SIG-M5 treated with dmso at 0.1 percent for 504 hours (cell line): ENCODE results near the gene CTAG1B.
"Not testable (repeated sequence)": the region's sequence is repeated elsewhere in the genome, so short reads cannot be mapped to it uniquely, and the experiment has no call there.

Experiments used
- DNase-seq: peaks from one replicate; lab custom pipeline; 2025; ENCODE audit not compliant: unreplicated experiment; lab: John Stamatoyannopoulos, UW

CTAG1B gene

GRCh38 chrX:154628960-154629359, 9.9 kb upstream of the CTAG1B start:
- not testable (repeated sequence) for DNase-seq

- not testable (repeated sequence) for DNase-seq
Measured at GRCh38 chrX:154620767-154621414, 1.8 kb upstream of the CTAG1B start.

DNA sequence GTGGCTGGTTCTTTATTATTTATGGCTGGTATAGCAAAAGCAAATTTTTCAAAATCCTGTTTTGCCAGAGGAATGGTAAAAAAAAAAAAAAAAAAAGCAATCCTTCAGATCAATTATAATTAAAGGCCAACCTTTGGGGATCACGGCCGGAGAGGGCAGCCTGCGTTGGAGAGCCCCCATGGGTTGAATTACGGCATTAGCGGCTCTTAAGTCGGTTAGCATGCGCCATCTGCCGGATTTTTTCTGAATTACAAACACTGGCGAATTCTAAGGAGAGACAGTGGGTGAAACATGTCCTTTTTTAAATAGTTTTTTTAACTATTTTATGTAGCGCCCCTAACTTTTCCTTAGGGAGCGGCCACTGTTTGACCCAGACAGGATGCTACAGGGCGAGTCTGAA, 5.5 kb downstream of the CTAG1B start:
- DNase-seq, result not testable (repeated sequence)

- DNase-seq, result not testable (repeated sequence)
Measured at GRCh38 chrX:154611146-154611545, 7.9 kb downstream of the CTAG1B start.

GRCh38 chrX:154608823-154609222, 10.3 kb downstream of the CTAG1B start:
- not testable (repeated sequence) for DNase-seq

DNA sequence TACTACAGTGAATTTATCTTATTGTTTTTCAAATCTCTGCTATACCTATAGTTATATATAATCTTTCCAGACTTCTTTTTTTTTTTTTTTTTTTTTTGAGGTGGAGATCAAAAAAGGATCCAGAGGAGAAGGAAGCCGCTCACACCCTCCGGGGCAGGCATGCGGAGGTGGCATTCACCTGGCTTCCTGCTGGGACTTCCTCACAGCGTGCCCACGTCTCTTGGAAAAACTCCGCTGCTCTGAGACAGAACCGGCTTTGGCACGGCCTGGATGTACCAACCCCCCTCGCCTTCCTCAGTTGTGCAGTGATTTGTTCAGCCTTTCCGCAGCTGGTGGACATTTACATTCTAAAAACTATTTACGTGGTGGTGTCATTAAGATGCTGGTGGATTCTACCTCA, 11.1 kb downstream of the CTAG1B start:
- not testable (repeated sequence) for DNase-seq

- no peak for DNase-seq
Measured at GRCh38 chrX:154607370-154607769, 11.7 kb downstream of the CTAG1B start.

- DNase-seq, result no peak
Measured at GRCh38 chrX:154605566-154605965, 13.5 kb downstream of the CTAG1B start.

DNA sequence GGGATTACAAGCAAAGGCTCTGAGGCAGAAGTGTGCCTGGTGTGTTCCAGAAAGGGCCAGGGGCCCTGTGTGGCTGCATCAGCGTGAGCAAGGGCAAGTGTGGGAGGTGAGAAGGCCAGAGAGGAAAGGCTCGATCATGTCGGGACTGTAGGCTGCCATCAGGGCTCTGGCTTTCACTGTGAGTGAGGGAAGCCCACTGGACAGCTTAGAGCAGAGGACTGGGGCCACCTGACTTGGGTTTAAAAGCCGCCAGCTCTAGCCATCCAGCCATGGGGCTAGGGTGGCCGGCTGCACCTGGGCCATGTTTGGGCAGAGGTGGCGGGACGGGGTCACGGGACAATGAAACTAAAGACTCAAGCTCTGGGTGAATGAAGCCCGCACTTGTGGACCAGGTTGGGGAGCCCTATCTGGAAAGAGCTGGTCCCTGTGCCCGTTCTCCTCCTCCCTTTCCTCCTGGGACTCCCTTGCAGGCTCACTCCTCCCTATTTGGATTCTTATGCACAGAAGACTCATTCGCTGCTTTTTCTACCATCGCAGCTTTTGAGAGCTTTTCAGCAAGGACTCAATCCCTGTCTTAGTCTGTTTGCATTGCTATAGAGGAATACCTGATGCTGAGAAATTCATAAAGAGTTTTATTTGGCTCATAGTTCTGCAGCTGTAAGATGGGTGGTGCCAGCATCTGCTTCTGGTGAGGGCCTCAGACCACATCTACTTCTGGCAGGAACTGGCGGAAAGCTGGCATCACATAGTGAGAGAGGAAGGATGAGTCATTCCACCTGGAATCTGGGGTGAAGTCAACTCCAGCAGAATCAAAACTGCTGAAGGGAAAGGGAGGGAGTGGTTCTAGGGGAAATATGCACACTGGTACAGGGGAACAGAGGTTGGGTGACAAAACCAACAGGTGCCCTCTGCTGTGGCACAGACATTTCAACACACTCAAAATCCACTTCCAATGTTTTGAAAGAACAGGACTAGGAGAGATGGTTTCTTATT, 15.3 kb downstream of the CTAG1B start:
- DNase-seq, result peak; percentile 2

GRCh38 chrX:154602766-154603437, 16.2 kb downstream of the CTAG1B start:
- no peak for DNase-seq

DNA sequence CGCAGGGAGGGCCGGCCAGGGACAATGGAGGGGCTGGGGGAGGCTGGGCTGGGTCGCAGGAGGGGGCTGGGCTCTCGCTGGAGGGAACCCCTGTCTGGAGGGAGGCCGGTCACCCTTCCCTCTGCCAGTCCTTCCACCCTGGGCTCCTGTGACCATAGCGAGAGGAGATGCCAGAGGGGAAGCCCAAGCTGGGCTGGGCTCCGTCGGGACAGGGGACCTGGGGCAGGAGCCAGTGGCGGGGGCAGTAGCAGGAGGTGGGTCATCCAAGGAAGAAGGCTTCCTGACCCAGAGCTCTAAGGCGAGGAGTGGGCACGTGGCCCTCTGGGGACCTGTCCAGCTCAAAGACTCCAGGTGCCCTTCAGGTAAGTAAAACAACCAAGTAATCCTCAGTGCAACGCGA, 16.9 kb downstream of the CTAG1B start:
- no peak for DNase-seq

- no peak for DNase-seq
Measured at GRCh38 chrX:154600759-154601374, 18.2 kb downstream of the CTAG1B start.

GRCh38 chrX:154599531-154599930, 19.6 kb downstream of the CTAG1B start:
- no peak for DNase-seq

- no peak for DNase-seq
Measured at GRCh38 chrX:154598656-154599055, 20.4 kb downstream of the CTAG1B start.

DNA sequence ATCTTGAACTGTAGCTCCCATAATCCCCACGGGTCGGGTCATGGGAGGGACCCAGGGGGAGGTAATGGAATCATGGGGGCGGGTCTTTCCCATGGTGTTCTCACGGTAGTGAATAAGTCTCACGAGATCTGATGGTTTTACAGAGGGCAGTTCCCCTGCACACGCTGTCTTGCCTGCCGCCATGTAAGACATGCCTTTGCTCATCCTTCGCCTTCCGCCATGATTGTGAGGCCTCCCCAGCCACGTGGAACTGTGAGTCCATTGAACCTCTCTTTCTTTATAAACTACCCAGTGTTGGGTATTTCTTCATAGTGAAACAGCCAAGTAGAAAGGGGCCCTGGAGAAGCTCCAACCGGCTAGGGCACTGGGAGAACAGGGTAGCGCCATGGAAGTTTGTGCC, 21.9 kb downstream of the CTAG1B start:
- DNase-seq, result no peak

- DNase-seq, result peak; percentile 18
Measured at GRCh38 chrX:154596290-154596929, 22.7 kb downstream of the CTAG1B start.

DNA sequence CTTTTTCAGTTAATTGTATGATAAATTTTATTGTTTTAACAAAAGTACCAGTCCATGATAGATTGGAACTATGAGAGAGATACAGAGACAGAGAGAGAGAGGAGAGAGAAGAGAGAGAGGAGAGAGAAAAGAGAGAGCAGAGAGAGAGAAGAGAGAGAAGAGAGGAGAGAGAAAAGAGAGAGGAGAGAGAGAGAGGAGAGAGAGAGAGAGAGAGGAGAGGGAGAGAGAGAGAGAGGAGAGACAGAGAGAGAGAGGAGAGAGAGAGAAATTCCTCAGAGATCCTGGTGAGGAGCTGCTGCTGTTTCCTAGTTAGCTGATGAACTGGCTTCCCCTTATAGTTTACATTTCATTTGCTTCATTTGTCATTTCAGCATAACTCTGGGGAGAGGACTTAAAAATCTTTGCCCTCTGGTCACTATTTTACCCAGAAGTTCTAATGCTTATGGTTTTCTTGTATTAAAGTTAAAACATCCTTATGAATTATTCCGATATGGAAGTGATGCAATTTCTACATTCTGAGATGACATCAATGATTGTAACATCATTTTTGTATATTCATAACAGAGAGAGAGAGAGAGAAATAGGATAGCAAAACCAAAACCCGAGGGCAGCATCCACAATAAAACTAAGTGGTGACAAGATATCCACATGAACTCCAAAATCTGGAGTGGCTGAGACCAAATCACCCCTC, 23.4 kb downstream of the CTAG1B start:
- no peak for DNase-seq

GRCh38 chrX:154594491-154594890, 24.6 kb downstream of the CTAG1B start:
- DNase-seq, result no peak

DNA sequence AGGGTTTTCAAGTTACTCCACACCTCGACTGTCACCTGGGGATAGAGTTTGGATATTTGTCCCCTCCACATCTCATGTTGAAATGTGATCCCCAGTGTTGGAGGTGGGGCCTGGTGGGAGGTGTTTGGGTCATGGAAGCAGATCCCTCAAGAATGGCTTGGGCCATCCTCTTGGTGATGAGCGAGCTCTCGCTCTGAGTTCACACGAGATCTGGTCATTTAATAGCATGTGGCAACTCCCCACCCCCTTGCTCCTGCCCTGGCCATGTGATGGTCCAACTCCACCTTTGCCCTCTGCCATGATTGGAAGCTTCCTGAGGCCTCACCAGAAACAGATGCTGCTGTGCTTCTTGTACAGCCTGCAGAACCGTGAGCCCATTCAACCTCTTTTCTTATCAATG, 25.9 kb downstream of the CTAG1B start:
- DNase-seq, result no peak

DNA sequence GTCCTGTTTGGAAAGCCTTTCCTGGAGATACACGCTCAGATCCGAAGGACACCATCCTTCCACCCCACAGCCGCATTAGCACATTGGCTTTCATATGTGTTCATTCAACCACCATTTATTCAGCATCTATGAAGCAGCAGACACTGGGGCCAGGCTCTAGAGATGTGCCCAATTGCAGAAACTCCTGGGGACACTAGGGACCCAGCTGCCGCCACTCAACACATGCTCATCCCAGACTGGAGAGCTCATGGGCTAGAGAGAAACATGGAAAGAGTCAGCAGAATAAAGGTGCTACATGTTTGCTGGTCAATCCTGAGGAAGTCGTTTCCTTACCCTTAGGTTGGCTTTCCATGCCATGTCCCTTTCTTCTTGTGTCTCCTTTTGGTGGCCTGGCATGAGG, 26.6 kb downstream of the CTAG1B start:
- no peak for DNase-seq
